ENCODE measurements around the gene OR6K3.

DNA sequence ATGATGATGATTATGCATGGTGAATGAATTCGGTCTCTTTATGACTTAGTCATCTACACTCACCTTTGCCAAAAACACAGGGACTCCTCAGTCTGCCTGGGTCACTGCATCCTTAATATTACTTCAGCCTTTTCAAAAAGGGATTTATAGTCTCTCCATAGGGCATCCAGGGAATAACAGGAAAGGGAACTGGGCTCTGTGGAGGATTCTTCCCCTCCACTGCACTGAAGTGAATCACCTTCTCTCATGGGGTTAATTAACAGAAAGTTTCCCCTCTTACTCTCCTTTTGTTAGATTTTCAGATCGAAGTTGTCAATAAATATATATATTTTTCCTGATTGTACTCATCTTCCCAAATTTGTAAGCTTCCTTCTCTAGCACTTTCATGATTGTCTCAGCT is at the start of gene OR6K3:
- TF ChIP-seq, protein P1, sequence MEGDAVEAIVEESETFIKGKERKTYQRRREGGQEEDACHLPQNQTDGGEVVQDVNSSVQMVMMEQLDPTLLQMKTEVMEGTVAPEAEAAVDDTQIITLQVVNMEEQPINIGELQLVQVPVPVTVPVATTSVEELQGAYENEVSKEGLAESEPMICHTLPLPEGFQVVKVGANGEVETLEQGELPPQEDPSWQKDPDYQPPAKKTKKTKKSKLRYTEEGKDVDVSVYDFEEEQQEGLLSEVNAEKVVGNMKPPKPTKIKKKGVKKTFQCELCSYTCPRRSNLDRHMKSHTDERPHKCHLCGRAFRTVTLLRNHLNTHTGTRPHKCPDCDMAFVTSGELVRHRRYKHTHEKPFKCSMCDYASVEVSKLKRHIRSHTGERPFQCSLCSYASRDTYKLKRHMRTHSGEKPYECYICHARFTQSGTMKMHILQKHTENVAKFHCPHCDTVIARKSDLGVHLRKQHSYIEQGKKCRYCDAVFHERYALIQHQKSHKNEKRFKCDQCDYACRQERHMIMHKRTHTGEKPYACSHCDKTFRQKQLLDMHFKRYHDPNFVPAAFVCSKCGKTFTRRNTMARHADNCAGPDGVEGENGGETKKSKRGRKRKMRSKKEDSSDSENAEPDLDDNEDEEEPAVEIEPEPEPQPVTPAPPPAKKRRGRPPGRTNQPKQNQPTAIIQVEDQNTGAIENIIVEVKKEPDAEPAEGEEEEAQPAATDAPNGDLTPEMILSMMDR (IDR thresholded peaks at IDR 0.05), result no peak
- TF ChIP-seq POLR2AphosphoS5 (IDR thresholded peaks at IDR 0.05), result no peak

Measured in stomach (tissue), 4 donors.